ENCODE results near the gene GCNA.

Gene GCNA

GRCh38 chrX:71615056-71615455, 36.8 kb downstream of the GCNA start:
- Histone ChIP-seq H3K4me1 (ENCODE audit: control insufficient read depth in 1 of 2, insufficient read depth in 2 of 2, low read length in 2 of 2) (no peaks in the 10 kb centered on the region), H3K36me3 (ENCODE audit: control insufficient read depth in 1 of 2, insufficient read depth in 2 of 2, low read length in 2 of 2) (peaks cover 8 to 15% of the 10 kb centered on the region in 2 experiments), H4K8ac (ENCODE audit: low read depth, low read length) (no peak overlapping the region), H2BK120ac (ENCODE audit: insufficient read depth, low read length, poor library complexity) (no peak overlapping the region), H3K23ac (ENCODE audit: low read length) (no peak overlapping the region), H3K4me3 (ENCODE audit: low read depth, low read length) (no peak overlapping the region), H3K79me2 (ENCODE audit: control insufficient read depth, insufficient read depth, low read length, poor library complexity) (no peaks in the 10 kb centered on the region), H3K79me1 (ENCODE audit: low read length) (no peaks in the 10 kb centered on the region), H3K27me3 (ENCODE audit: insufficient read depth, low read length) (no peaks in the 10 kb centered on the region), H3K14ac (ENCODE audit: low read length) (no peak overlapping the region), H3K4ac (ENCODE audit: low read depth, low read length) (no peak overlapping the region), H3K27ac (ENCODE audit: low read depth, low read length) (no peak overlapping the region), H3K4me2 (ENCODE audit: low read length) (no peak overlapping the region), H3K9ac (ENCODE audit: low read length) (no peak overlapping the region), H2AFZ (ENCODE audit: insufficient read depth, low read length, poor library complexity) (no peak overlapping the region), H2BK5ac (ENCODE audit: low read depth, low read length, poor library complexity) (no peak overlapping the region), H2BK12ac (ENCODE audit: low read length) (no peak overlapping the region), H4K12ac (ENCODE audit: low read depth, low read length) (no peak overlapping the region), H3K9me3 (ENCODE audit: insufficient read depth, low read depth, low read length) (no peaks in the 10 kb centered on the region), H4K91ac (ENCODE audit: low read depth, low read length) (no peak overlapping the region), H2AK5ac (ENCODE audit: low read length) (no peak overlapping the region), H3K18ac (ENCODE audit: low read length) (no peak overlapping the region)
- no peak for DNase-seq
- no CpG with 5 or more reads among the region's 4 CpGs for WGBS (ENCODE audit: extremely low coverage, insufficient coverage, insufficient read length)

- no peak overlapping the region for H4K8ac ChIP-seq (ENCODE audit: low read depth, low read length)
- no CpG with 5 or more reads among the region's 10 CpGs for WGBS (ENCODE audit: extremely low coverage, insufficient coverage, insufficient read length)
- H3K4me1 ChIP-seq (ENCODE audit: control insufficient read depth in 1 of 2, insufficient read depth in 2 of 2, low read length in 2 of 2), result no peaks in the 10 kb centered on the region
- H3K4me2 ChIP-seq (ENCODE audit: low read length), result no peak overlapping the region
- H4K91ac ChIP-seq (ENCODE audit: low read depth, low read length), result no peak overlapping the region
- H3K14ac ChIP-seq (ENCODE audit: low read length), result no peak overlapping the region
- no peak overlapping the region for H3K4ac ChIP-seq (ENCODE audit: low read depth, low read length)
- peaks cover 6 to 10% of the 10 kb centered on the region in 2 experiments for H3K36me3 ChIP-seq (ENCODE audit: control insufficient read depth in 1 of 2, insufficient read depth in 2 of 2, low read length in 2 of 2)
- no peak overlapping the region for H2AK5ac ChIP-seq (ENCODE audit: low read length)
- no peak overlapping the region for H2BK12ac ChIP-seq (ENCODE audit: low read length)
- no peaks in the 10 kb centered on the region for H3K79me1 ChIP-seq (ENCODE audit: low read length)
- no peaks in the 10 kb centered on the region for H3K79me2 ChIP-seq (ENCODE audit: control insufficient read depth, insufficient read depth, low read length, poor library complexity)
- no peak overlapping the region for H3K4me3 ChIP-seq (ENCODE audit: low read depth, low read length)
- H3K27ac ChIP-seq (ENCODE audit: low read depth, low read length), result no peak overlapping the region
- DNase-seq, result no peak
- H2BK5ac ChIP-seq (ENCODE audit: low read depth, low read length, poor library complexity), result no peak overlapping the region
- H3K18ac ChIP-seq (ENCODE audit: low read length), result no peak overlapping the region
- no peak overlapping the region for H3K23ac ChIP-seq (ENCODE audit: low read length)
- H2AFZ ChIP-seq (ENCODE audit: insufficient read depth, low read length, poor library complexity), result no peak overlapping the region
- no peak overlapping the region for H2BK120ac ChIP-seq (ENCODE audit: insufficient read depth, low read length, poor library complexity)
- H3K9ac ChIP-seq (ENCODE audit: low read length), result no peak overlapping the region
- H3K9me3 ChIP-seq (ENCODE audit: insufficient read depth, low read depth, low read length), result no peaks in the 10 kb centered on the region
- H4K12ac ChIP-seq (ENCODE audit: low read depth, low read length), result no peak overlapping the region
- H3K27me3 ChIP-seq (ENCODE audit: insufficient read depth, low read length), result no peaks in the 10 kb centered on the region
Measured at GRCh38 chrX:71615954-71616353, 37.7 kb downstream of the GCNA start.

GRCh38 chrX:71616672-71617529, 38.7 kb downstream of the GCNA start:
- Histone ChIP-seq H3K9me3 (ENCODE audit: insufficient read depth, low read depth, low read length) (no peaks in the 10 kb centered on the region), H2BK12ac (ENCODE audit: low read length) (no peak overlapping the region), H3K23ac (ENCODE audit: low read length) (no peak overlapping the region), H3K79me2 (ENCODE audit: control insufficient read depth, insufficient read depth, low read length, poor library complexity) (no peaks in the 10 kb centered on the region), H3K14ac (ENCODE audit: low read length) (no peak overlapping the region), H3K27ac (ENCODE audit: low read depth, low read length) (no peak overlapping the region), H2AFZ (ENCODE audit: insufficient read depth, low read length, poor library complexity) (no peak overlapping the region), H4K8ac (ENCODE audit: low read depth, low read length) (no peak overlapping the region), H4K91ac (ENCODE audit: low read depth, low read length) (no peak overlapping the region), H2BK120ac (ENCODE audit: insufficient read depth, low read length, poor library complexity) (no peak overlapping the region), H3K9ac (ENCODE audit: low read length) (no peak overlapping the region), H2BK5ac (ENCODE audit: low read depth, low read length, poor library complexity) (no peak overlapping the region), H3K18ac (ENCODE audit: low read length) (no peak overlapping the region), H3K79me1 (ENCODE audit: low read length) (no peaks in the 10 kb centered on the region), H3K4me2 (ENCODE audit: low read length) (no peak overlapping the region), H3K4me1 (ENCODE audit: control insufficient read depth in 1 of 2, insufficient read depth in 2 of 2, low read length in 2 of 2) (no peaks in the 10 kb centered on the region), H2AK5ac (ENCODE audit: low read length) (no peak overlapping the region), H3K36me3 (ENCODE audit: control insufficient read depth in 1 of 2, insufficient read depth in 2 of 2, low read length in 2 of 2) (peaks cover 1 to 6% of the 10 kb centered on the region in 2 experiments), H3K27me3 (ENCODE audit: insufficient read depth, low read length) (no peaks in the 10 kb centered on the region), H4K12ac (ENCODE audit: low read depth, low read length) (no peak overlapping the region), H3K4me3 (ENCODE audit: low read depth, low read length) (no peak overlapping the region), H3K4ac (ENCODE audit: low read depth, low read length) (no peak overlapping the region)
- no peak for DNase-seq
- no CpG with 5 or more reads among the region's 43 CpGs for WGBS (ENCODE audit: extremely low coverage, insufficient coverage, insufficient read length)

- peaks cover 0 to 3% of the 10 kb centered on the region in 2 experiments for H3K4me1 ChIP-seq (ENCODE audit: control insufficient read depth in 1 of 2, insufficient read depth in 2 of 2, low read length in 2 of 2)
- no peak overlapping the region for H4K12ac ChIP-seq (ENCODE audit: low read depth, low read length)
- no CpG with 5 or more reads among the region's 8 CpGs for WGBS (ENCODE audit: extremely low coverage, insufficient coverage, insufficient read length)
- H4K8ac ChIP-seq (ENCODE audit: low read depth, low read length), result no peak overlapping the region
- H2BK5ac ChIP-seq (ENCODE audit: low read depth, low read length, poor library complexity), result no peak overlapping the region
- H2AFZ ChIP-seq (ENCODE audit: insufficient read depth, low read length, poor library complexity), result no peak overlapping the region
- H2AK5ac ChIP-seq (ENCODE audit: low read length), result no peak overlapping the region
- DNase-seq, result no peak
- H3K23ac ChIP-seq (ENCODE audit: low read length), result no peak overlapping the region
- H3K79me1 ChIP-seq (ENCODE audit: low read length), result no peaks in the 10 kb centered on the region
- H4K91ac ChIP-seq (ENCODE audit: low read depth, low read length), result no peak overlapping the region
- H3K4me2 ChIP-seq (ENCODE audit: low read length), result no peak overlapping the region
- H3K18ac ChIP-seq (ENCODE audit: low read length), result no peak overlapping the region
- H3K36me3 ChIP-seq (ENCODE audit: control insufficient read depth in 1 of 2, insufficient read depth in 2 of 2, low read length in 2 of 2), result peaks cover 0 to under 1% of the 10 kb centered on the region in 2 experiments
- no peak overlapping the region for H3K9ac ChIP-seq (ENCODE audit: low read length)
- H3K27me3 ChIP-seq (ENCODE audit: insufficient read depth, low read length), result no peaks in the 10 kb centered on the region
- H3K4me3 ChIP-seq (ENCODE audit: low read depth, low read length), result no peak overlapping the region
- no peaks in the 10 kb centered on the region for H3K79me2 ChIP-seq (ENCODE audit: control insufficient read depth, insufficient read depth, low read length, poor library complexity)
- no peak overlapping the region for H2BK120ac ChIP-seq (ENCODE audit: insufficient read depth, low read length, poor library complexity)
- no peak overlapping the region for H2BK12ac ChIP-seq (ENCODE audit: low read length)
- H3K27ac ChIP-seq (ENCODE audit: low read depth, low read length), result no peak overlapping the region
- no peaks in the 10 kb centered on the region for H3K9me3 ChIP-seq (ENCODE audit: insufficient read depth, low read depth, low read length)
- no peak overlapping the region for H3K14ac ChIP-seq (ENCODE audit: low read length)
- no peak overlapping the region for H3K4ac ChIP-seq (ENCODE audit: low read depth, low read length)
Measured at GRCh38 chrX:71617742-71618141, 39.5 kb downstream of the GCNA start.

Measured in trophoblast cell (in vitro differentiated cells and primary cell).